Measurements from ENCODE around the gene HDAC11. TPM values are rescaled to one million over a fixed set of nuclear protein-coding genes. Genes with fewer than 3 reads are reported as not detected.

The HDAC11 gene
- total RNA-seq, 4 donors from 2014 or later = 20.6 to 28.3 (median 22.8) TPM

DNA sequence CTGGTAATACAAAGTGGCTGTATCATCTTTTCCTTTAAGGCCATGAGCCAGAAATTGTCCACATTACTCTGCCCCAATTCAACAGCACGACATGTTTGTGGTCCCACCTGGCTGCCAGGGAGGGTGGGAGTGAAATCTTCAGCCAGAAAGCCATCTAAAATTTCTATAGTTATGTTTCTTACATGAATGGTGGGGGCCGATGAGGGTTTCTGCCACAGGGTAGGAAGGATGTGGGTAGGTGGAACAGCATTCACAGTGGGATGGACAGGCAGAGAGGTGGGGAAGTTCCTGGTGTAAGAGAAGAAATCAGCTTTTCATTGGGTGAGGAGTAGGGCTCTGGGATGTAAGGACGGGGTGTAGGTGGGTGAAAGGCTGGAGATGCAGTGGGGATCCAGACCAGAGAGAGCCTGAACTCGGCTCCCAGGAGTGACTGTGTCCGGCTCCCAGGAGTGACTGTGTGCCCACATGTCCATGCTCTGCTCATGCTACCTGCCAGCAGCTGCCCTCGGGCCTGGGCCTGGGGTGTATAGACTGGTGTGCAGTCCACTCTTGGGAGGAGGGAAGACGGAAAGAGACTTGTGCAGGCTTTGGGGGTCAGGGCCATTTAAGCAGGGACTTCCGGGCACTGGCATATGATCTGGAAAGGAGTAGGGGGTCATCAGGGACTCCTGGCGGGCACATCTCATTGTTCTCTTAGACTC is 65.0 kb downstream of the HDAC11 start:
- H3K4me3 ChIP-seq (ENCODE audit: low read depth, poor library complexity, severe bottlenecking) = no peak overlapping the region
- intact Hi-C loops (cut with DNase I; ENCODE audit: low total_unique reads) = no loop called here
- 64 to 66% methylated on average over 9 of the region's 9 CpGs for WGBS, 2 donors
- no peak for TF ChIP-seq POLR2A (IDR thresholded peaks at IDR 0.05)
- TF ChIP-seq, protein P1, sequence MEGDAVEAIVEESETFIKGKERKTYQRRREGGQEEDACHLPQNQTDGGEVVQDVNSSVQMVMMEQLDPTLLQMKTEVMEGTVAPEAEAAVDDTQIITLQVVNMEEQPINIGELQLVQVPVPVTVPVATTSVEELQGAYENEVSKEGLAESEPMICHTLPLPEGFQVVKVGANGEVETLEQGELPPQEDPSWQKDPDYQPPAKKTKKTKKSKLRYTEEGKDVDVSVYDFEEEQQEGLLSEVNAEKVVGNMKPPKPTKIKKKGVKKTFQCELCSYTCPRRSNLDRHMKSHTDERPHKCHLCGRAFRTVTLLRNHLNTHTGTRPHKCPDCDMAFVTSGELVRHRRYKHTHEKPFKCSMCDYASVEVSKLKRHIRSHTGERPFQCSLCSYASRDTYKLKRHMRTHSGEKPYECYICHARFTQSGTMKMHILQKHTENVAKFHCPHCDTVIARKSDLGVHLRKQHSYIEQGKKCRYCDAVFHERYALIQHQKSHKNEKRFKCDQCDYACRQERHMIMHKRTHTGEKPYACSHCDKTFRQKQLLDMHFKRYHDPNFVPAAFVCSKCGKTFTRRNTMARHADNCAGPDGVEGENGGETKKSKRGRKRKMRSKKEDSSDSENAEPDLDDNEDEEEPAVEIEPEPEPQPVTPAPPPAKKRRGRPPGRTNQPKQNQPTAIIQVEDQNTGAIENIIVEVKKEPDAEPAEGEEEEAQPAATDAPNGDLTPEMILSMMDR (IDR thresholded peaks at IDR 0.05) = no peak
- no peak for DNase-seq (ENCODE audit: low spot score in 2 of 2)

DNA sequence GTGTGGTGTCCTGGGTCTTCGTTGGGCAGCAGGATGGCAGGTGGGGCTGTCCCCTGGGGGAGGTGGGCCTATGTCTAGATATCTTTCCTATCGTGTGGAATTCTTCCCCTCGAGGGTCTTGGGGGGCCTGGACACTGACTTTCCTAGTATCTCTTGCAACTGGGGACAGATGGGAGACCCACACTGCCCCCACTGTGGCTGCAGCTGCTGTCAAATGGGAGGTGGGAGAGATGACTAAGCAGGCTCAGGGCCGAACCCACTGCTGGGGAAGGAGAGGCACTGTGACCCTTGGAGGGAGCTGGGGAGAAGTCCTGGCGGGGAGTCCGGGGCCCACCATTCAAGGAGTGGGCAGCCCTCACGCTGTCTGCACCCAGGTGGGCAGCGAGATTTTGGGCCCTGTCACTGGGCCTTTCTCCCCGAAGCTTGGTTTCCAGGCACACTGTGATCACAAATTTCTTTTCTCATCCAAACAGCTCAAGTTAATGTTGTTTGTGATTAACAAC is 65.9 kb downstream of the HDAC11 start:
- no peak overlapping the region for H3K4me3 ChIP-seq (ENCODE audit: low read depth, poor library complexity, severe bottlenecking)
- WGBS, 2 donors = 81 to 88% methylated on average over 9 of the region's 9 CpGs
- intact Hi-C loops (cut with DNase I; ENCODE audit: low total_unique reads) = no loop called here
- no peak for TF ChIP-seq POLR2A (IDR thresholded peaks at IDR 0.05)
- TF ChIP-seq, protein P1 (IDR thresholded peaks at IDR 0.05) = no peak
- no peak for DNase-seq (ENCODE audit: low spot score in 2 of 2)

DNA sequence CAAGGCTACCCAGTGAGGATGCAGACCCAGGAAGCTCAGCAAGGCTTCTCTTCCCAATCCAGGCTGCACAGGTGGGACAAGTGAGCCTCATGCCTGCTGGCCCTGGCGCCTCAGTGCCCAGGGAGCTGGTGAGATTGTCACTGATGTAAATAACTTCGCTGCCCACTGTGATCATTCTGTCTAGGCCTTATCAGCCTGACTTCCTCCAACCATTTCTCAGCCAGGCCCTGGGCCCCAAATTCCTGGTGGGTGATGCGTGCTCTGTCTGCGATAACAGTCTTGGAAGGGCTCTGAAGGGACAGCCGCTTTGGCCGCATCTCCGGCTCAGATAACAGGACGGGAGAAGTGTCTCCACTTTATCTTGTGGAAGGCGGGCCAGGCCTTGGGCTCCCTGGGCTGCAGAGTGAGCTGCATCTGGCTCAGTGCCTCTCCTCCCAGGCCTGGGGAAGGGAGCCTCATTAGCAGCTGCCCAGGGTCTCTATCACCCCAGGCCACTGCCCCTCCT is 66.6 kb downstream of the HDAC11 start:
- TF ChIP-seq POLR2A (IDR thresholded peaks at IDR 0.05) = no peak
- TF ChIP-seq, protein P1 (IDR thresholded peaks at IDR 0.05) = no peak
- intact Hi-C loops (cut with DNase I; ENCODE audit: low total_unique reads) = no loop called here
- 80 to 83% methylated on average over 7 to 8 of the region's 9 CpGs for WGBS, 2 donors
- DNase-seq (ENCODE audit: low spot score in 2 of 2) = no peak
- no peak overlapping the region for H3K4me3 ChIP-seq (ENCODE audit: low read depth, poor library complexity, severe bottlenecking)

DNA sequence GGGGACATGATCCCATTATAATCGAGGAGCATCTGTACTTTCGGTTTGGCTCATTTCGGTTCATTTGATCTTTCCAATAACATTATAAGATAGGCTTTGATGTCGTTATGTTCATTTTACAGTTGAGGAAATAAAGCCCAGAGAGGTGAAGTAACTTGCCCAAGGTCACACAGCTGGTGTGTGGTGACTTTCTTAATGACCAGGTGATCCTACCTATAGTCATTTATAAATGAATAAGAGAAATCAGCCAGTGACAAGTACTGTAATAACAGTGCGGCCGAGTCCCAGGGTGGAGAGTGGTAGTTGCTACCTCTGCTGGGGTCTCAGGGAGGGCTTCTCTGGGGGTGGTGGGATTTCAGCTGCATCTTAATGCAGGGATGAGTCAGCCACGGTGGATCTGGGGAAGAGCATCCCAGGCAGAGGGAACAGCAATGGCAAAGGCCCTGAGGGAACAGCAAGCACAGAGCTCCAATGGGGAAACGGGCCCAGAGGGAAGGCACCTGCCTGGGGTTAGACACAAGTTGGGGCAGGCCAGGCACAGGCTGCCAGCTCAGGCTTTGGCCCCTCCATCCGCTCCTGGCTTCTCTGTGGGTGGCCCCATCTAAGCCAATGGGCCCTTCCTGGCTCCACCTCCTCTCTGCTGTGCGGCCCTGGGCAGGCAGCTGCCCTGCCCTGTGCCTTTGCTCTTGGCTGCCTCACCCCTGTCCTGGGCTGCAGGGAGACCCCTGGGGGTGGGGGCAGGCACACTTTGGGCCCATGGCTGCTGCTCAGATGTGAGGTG is 67.7 kb downstream of the HDAC11 start:
- no peak for DNase-seq (ENCODE audit: low spot score in 2 of 2)
- intact Hi-C loops (cut with DNase I; ENCODE audit: low total_unique reads) = no loop called here
- no peak overlapping the region for H3K4me3 ChIP-seq (ENCODE audit: low read depth, poor library complexity, severe bottlenecking)
- no peak for TF ChIP-seq POLR2A (IDR thresholded peaks at IDR 0.05)
- TF ChIP-seq, protein P1 (IDR thresholded peaks at IDR 0.05) = no peak
- 68 to 75% methylated on average over 9 to 10 of the region's 10 CpGs for WGBS, 2 donors

DNA sequence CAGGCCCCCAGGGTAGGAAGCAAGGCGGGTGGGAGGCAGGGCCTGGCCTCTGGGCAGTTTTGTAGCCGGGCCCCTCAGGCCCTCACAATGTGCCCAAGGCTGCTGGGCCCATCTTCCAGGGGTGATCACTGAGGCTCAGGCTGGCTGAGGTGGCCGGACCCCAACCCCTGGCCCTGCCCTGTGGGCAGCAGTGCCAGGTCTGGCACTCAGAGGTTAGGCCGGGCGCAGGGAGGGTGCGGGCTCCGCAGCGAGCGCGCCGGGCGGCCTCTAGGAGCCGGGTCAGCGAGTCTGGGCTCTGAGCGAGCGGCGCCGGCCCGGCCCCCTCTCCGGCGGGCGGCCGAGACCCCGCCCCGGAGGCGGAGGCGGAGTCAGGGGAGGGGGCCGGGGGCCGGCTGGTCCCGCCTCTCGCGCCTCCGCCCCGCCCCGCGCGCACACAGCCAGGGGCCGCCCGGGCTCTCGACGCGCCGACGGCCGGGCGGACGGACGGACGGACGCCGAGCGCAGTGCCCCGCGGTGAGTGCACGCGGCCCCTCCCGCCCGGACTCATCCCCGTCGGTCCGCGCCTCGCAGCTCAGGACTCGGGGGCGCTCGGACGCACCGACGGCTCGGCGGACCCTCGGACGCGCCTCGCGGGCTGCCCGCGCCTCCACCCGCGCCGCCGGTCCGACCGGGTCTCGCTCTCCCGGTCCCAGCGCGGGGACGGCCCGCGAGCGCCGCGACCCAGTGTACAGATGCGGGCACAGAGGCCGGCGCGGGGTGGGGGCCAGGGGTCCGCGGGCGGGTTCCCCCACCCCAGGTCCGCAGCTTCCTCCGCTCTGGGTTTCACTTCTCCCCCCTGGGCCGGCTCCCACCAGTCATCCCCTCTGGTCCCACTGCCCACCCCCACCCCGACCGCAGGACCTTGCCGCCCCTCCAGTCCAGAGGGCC is 68.9 kb downstream of the HDAC11 start, which contains the start of gene FBLN2:
TSS of gene FBLN2 (plus strand) at position 430 of the 927 bp plus-strand sequence. CDS start 21,231 bp downstream, outside the sequence.
- H3K4me3 ChIP-seq (ENCODE audit: low read depth, poor library complexity, severe bottlenecking) = peak within 1 kb of the TSS; percentile 20
- WGBS, 2 donors = 13 to 25% methylated on average over 5 to 38 of the region's 107 CpGs
- TF ChIP-seq, protein P1 (IDR thresholded peaks at IDR 0.05) = no peak
- TF ChIP-seq POLR2A (IDR thresholded peaks at IDR 0.05) = peak in 1 of 2 donors; percentile 37
- DNase-seq (ENCODE audit: low spot score in 2 of 2) = no peak
- intact Hi-C loops (cut with DNase I; ENCODE audit: low total_unique reads) = no loop called here
